Measurements from ENCODE around the gene RAPGEF1. TPM values are rescaled to one million over a fixed set of nuclear protein-coding genes. Genes with fewer than 3 reads are reported as not detected.

RAPGEF1 gene
- total and polyA plus RNA-seq, 4 donors = 17.5 to 93.2 (median 54.7) TPM

DNA sequence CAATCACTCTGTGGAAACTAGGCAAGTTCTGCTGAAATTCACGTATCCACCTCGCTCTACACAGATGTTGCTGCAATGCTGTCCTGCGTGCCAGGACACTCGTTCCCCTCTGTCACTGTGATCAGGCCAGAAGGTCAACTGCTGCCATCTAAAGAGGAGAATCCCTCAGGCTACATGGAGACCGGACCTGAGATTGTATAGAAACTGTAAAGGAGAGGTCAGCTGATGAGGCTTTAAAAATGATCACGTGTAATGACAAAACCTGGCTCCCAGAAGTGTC is 114.4 kb downstream of the RAPGEF1 start:
- intact Hi-C loops (cut with DNase I) = no loop called here
- Histone ChIP-seq H3K9me3 (ENCODE audit: control insufficient read depth, low read length) (no peaks in the 10 kb centered on the region), H3K4me1 (ENCODE audit: control insufficient read depth in 1 of 2, insufficient read depth in 2 of 2, low read length in 2 of 2) (no peaks in the 10 kb centered on the region), H3K27ac (ENCODE audit: low read depth in 1 of 2, low read length in 2 of 2) (no peak overlapping the region), H3K27me3 (ENCODE audit: control insufficient read depth in 1 of 2, insufficient read depth in 2 of 2, low read length in 1 of 2) (no peaks in the 10 kb centered on the region), H3K4me3 (ENCODE audit: low read length in 2 of 2) (no peak overlapping the region), H3K36me3 (ENCODE audit: control insufficient read depth in 1 of 2, insufficient read depth in 2 of 2, low read length in 1 of 2) (peaks cover 0 to 14% of the 10 kb centered on the region in 2 donors)
- ATAC-seq (ENCODE audit: low FRiP score) = no peak
- no peak for DNase-seq
- WGBS, 2 donors = 79 to 86% methylated on average over 6 of the region's 6 CpGs

GRCh38 chr9:131624636-131625507 is 115.0 kb downstream of the RAPGEF1 start:
- WGBS, 2 donors = 51 to 57% methylated on average over 13 of the region's 13 CpGs
- Histone ChIP-seq H3K27ac (ENCODE audit: low read depth in 1 of 2, low read length in 2 of 2) (no peak overlapping the region), H3K4me3 (ENCODE audit: low read length in 2 of 2) (no peak overlapping the region), H3K27me3 (ENCODE audit: control insufficient read depth in 1 of 2, insufficient read depth in 2 of 2, low read length in 1 of 2) (no peaks in the 10 kb centered on the region), H3K36me3 (ENCODE audit: control insufficient read depth in 1 of 2, insufficient read depth in 2 of 2, low read length in 1 of 2) (peaks cover 0 to 14% of the 10 kb centered on the region in 2 donors), H3K9me3 (ENCODE audit: control insufficient read depth, low read length) (no peaks in the 10 kb centered on the region), H3K4me1 (ENCODE audit: control insufficient read depth in 1 of 2, insufficient read depth in 2 of 2, low read length in 2 of 2) (no peaks in the 10 kb centered on the region)
- intact Hi-C loops (cut with DNase I) = no loop called here
- DNase-seq (no peak), ATAC-seq (ENCODE audit: low FRiP score) (peak; percentile 73)

DNA sequence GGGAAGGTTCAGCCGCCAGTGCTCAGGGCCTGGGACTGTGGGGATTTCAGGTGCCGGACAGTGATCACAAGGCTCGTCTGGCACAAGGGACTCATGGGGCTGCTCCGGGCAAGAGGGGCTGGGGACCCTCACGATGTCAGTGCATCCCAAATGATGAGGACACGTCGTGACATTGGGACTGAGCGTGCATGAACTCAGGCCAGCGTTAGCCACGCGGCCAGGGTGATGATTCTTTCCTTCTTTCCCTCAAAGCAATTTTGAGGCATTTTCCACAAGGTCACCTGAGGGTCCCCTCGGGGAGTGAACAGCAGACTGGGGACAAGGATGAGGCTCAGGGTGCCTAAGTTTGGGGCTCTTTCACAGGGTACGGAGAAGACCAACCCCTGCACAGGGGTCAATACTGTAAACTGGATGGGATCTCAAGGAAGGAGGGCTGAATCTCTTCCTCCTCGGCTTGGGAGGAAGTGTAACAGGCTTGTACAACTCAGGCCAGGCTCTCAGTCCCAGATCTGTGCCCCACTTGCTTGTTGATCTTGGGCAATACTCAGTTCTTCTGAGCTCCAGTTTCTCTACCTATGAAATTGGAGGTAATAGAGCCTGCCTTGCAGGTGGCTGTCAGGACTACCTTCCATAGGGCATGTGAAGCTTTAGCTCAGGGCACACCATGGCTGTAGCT is 116.1 kb downstream of the RAPGEF1 start:
- intact Hi-C loops (cut with DNase I) = no loop called here
- Histone ChIP-seq H3K36me3 (ENCODE audit: control insufficient read depth in 1 of 2, insufficient read depth in 2 of 2, low read length in 1 of 2) (peaks cover 0 to 14% of the 10 kb centered on the region in 2 donors), H3K9me3 (ENCODE audit: control insufficient read depth, low read length) (no peaks in the 10 kb centered on the region), H3K4me3 (ENCODE audit: low read length in 2 of 2) (no peak overlapping the region), H3K27me3 (ENCODE audit: control insufficient read depth in 1 of 2, insufficient read depth in 2 of 2, low read length in 1 of 2) (no peaks in the 10 kb centered on the region), H3K4me1 (ENCODE audit: control insufficient read depth in 1 of 2, insufficient read depth in 2 of 2, low read length in 2 of 2) (no peaks in the 10 kb centered on the region), H3K27ac (ENCODE audit: low read depth in 1 of 2, low read length in 2 of 2) (no peak overlapping the region)
- ATAC-seq (ENCODE audit: low FRiP score) = no peak
- no peak for DNase-seq
- WGBS, 2 donors = 91 to 92% methylated on average over 14 of the region's 14 CpGs

DNA sequence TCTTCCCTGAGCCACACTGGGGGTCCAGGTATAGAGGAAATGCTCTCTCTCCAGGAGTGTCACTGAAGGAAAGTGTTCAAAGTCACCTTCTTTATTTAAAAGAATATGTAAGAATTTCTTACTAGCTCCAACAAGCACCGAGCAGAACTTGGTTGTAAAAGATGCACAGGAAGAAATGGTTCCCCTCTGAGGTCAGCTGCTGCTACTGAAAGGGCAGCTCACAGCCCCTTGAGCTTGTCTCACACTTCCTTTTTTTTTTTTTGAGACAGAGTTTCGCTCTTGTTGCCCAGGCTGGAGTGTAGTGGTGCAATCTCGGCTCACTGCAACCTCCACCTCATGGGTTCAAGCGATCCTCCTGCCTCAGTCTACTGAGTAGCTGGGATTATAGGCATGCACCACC is 117.4 kb downstream of the RAPGEF1 start:
- DNase-seq = no peak
- no peak for ATAC-seq (ENCODE audit: low FRiP score)
- intact Hi-C loops (cut with DNase I) = no loop called here
- no peaks in the 10 kb centered on the region for H3K27me3 ChIP-seq (ENCODE audit: control insufficient read depth in 1 of 2, insufficient read depth in 2 of 2, low read length in 1 of 2)
- H3K4me1 ChIP-seq (ENCODE audit: control insufficient read depth in 1 of 2, insufficient read depth in 2 of 2, low read length in 2 of 2) = no peaks in the 10 kb centered on the region
- H3K9me3 ChIP-seq (ENCODE audit: control insufficient read depth, low read length) = no peaks in the 10 kb centered on the region
- H3K27ac ChIP-seq (ENCODE audit: low read depth in 1 of 2, low read length in 2 of 2) = no peak overlapping the region
- H3K36me3 ChIP-seq (ENCODE audit: control insufficient read depth in 1 of 2, insufficient read depth in 2 of 2, low read length in 1 of 2) = peaks cover 0 to 12% of the 10 kb centered on the region in 2 donors
- WGBS, 2 donors = 94 to 99% methylated on average over 4 of the region's 4 CpGs
- H3K4me3 ChIP-seq (ENCODE audit: low read length in 2 of 2) = no peak overlapping the region

DNA sequence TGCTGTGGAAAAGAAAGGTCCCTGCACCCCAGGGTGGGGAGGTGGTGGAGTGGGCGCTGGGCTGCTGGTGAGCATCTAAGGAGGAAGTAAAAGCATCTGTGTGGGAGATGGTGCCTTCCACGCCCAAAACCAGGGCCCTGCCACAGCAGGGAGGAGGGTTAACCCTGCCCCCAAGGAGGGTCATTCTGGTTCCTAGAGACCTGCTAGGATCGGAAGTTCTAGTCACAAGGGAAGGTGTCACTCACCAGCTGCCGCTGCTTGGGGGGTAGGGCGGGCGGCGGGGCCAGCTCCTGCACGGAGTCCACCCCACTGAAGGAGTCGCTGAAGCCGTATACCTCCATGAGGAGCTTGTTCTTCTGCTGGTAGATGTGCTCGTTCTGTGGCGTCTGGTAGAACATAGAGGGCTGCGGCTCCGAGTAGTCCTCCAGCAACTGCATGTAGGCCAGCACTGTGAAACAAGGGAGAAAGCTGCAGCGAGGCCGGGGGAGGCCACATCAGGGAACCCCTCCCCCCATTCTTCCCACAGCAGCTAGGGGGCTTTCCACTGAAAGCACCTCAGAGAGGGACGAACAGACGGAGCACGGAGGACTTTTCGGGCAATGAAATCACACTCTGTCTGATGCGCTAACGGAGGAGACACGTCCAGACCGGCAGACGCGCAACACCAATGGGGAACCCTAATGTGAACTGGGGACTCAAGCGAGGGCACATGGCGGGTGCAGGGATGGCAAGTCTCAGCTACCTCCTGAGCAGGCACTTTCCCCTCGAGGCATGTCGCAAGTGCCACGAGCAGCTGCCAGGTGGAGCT is 118.1 kb downstream of the RAPGEF1 start:
- no peaks in the 10 kb centered on the region for H3K9me3 ChIP-seq (ENCODE audit: control insufficient read depth, low read length)
- ATAC-seq (ENCODE audit: low FRiP score) (no peak), DNase-seq (no peak)
- H3K27ac ChIP-seq (ENCODE audit: low read depth in 1 of 2, low read length in 2 of 2) = no peak overlapping the region
- intact Hi-C loops (cut with DNase I) = no loop called here
- no peaks in the 10 kb centered on the region for H3K4me1 ChIP-seq (ENCODE audit: control insufficient read depth in 1 of 2, insufficient read depth in 2 of 2, low read length in 2 of 2)
- WGBS, 2 donors = 91% methylated on average over 31 of the region's 31 CpGs
- H3K27me3 ChIP-seq (ENCODE audit: control insufficient read depth in 1 of 2, insufficient read depth in 2 of 2, low read length in 1 of 2) = no peaks in the 10 kb centered on the region
- H3K4me3 ChIP-seq (ENCODE audit: low read length in 2 of 2) = no peak overlapping the region
- peaks cover 0 to 12% of the 10 kb centered on the region in 2 donors for H3K36me3 ChIP-seq (ENCODE audit: control insufficient read depth in 1 of 2, insufficient read depth in 2 of 2, low read length in 1 of 2)

DNA sequence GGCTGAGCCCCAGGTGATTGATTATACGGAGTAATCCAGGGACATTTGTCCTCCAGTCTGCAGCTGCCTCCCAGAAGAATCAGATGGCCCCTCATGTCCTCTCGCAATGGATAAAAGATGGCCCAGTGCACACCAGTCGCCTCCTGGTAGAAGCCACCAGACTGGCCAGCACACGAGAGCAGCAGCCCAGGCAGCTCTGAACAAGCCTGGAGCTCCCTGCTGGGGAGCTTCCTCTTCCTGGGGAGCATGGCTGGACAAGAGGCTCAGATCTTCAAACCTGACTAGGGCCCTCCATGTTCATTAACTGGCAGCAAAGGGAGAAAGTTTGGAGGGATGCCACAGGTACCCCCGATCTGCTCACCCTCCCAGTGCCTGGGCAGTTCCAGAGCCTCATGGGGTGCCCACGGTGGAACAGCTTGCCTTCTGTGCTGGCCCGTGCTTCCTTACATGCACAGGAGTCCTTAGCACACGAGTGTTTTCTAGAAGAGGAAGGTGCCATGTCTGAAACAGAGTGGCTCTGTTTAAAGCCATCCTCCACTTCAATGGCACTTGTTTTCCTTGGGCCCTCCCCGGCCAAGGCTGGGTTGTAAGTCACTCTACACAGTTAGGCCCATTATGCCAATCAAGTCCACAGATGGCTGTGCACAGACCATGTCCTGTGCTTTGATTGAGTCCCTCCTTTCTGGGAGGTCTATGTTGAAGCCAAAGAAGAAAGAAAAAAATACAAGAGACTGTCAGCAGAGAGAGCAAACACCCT is 118.9 kb downstream of the RAPGEF1 start:
- Histone ChIP-seq H3K36me3 (ENCODE audit: control insufficient read depth in 1 of 2, insufficient read depth in 2 of 2, low read length in 1 of 2) (peaks cover 0 to 10% of the 10 kb centered on the region in 2 donors), H3K4me1 (ENCODE audit: control insufficient read depth in 1 of 2, insufficient read depth in 2 of 2, low read length in 2 of 2) (no peaks in the 10 kb centered on the region), H3K4me3 (ENCODE audit: low read length in 2 of 2) (no peak overlapping the region), H3K27me3 (ENCODE audit: control insufficient read depth in 1 of 2, insufficient read depth in 2 of 2, low read length in 1 of 2) (no peaks in the 10 kb centered on the region), H3K9me3 (ENCODE audit: control insufficient read depth, low read length) (no peaks in the 10 kb centered on the region), H3K27ac (ENCODE audit: low read depth in 1 of 2, low read length in 2 of 2) (no peak overlapping the region)
- DNase-seq (no peak), ATAC-seq (ENCODE audit: low FRiP score) (no peak)
- intact Hi-C loops (cut with DNase I) = no loop called here
- 92 to 95% methylated on average over 9 of the region's 9 CpGs for WGBS, 2 donors

DNA sequence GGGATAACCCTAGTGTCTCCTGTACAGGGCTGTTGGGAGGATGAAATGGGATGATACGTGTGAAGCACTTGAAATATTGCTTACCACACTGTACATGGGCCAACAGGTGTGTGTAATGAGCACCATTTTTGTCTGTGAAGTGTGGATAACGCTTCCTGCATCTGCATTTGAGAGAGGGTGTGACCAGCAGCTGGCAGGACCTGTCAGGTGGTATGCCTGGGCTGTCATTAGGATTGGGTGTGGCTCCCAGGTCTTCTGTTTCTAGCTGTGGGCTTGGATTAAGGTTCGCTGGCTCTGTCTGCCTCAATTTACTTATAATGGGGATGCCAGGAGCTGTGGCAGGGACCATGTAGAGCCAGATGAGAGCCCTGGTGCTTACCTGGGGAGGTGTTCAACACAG is 120.2 kb downstream of the RAPGEF1 start:
- 94 to 98% methylated on average over 3 of the region's 3 CpGs for whole genome bisulfite sequencing, 2 donors
- Histone ChIP-seq H3K4me3 (ENCODE audit: low read length in 2 of 2) (no peak overlapping the region), H3K27ac (ENCODE audit: low read depth in 1 of 2, low read length in 2 of 2) (no peak overlapping the region), H3K36me3 (ENCODE audit: control insufficient read depth in 1 of 2, insufficient read depth in 2 of 2, low read length in 1 of 2) (peaks cover 0 to 9% of the 10 kb centered on the region in 2 donors), H3K27me3 (ENCODE audit: control insufficient read depth in 1 of 2, insufficient read depth in 2 of 2, low read length in 1 of 2) (no peaks in the 10 kb centered on the region), H3K4me1 (ENCODE audit: control insufficient read depth in 1 of 2, insufficient read depth in 2 of 2, low read length in 2 of 2) (no peaks in the 10 kb centered on the region), H3K9me3 (ENCODE audit: control insufficient read depth, low read length) (no peaks in the 10 kb centered on the region)
- intact Hi-C loops (cut with DNase I) = no loop called here
- no peak for DNase-seq
- ATAC-seq (ENCODE audit: low FRiP score) = no peak

GRCh38 chr9:131618785-131619184 is 121.1 kb downstream of the RAPGEF1 start:
- Histone ChIP-seq H3K36me3 (ENCODE audit: control insufficient read depth in 1 of 2, insufficient read depth in 2 of 2, low read length in 1 of 2) (peaks cover 0 to 7% of the 10 kb centered on the region in 2 donors), H3K4me3 (ENCODE audit: low read length in 2 of 2) (no peak overlapping the region), H3K27me3 (ENCODE audit: control insufficient read depth in 1 of 2, insufficient read depth in 2 of 2, low read length in 1 of 2) (no peaks in the 10 kb centered on the region), H3K27ac (ENCODE audit: low read depth in 1 of 2, low read length in 2 of 2) (no peak overlapping the region), H3K9me3 (ENCODE audit: control insufficient read depth, low read length) (no peaks in the 10 kb centered on the region), H3K4me1 (ENCODE audit: control insufficient read depth in 1 of 2, insufficient read depth in 2 of 2, low read length in 2 of 2) (no peaks in the 10 kb centered on the region)
- intact Hi-C loops (cut with DNase I) = no loop called here
- ATAC-seq (ENCODE audit: low FRiP score) (no peak), DNase-seq (no peak)
- 97% methylated on average over 16 of the region's 16 CpGs for WGBS, 2 donors
